Measurements from ENCODE around the gene MTMR10.

DNA sequence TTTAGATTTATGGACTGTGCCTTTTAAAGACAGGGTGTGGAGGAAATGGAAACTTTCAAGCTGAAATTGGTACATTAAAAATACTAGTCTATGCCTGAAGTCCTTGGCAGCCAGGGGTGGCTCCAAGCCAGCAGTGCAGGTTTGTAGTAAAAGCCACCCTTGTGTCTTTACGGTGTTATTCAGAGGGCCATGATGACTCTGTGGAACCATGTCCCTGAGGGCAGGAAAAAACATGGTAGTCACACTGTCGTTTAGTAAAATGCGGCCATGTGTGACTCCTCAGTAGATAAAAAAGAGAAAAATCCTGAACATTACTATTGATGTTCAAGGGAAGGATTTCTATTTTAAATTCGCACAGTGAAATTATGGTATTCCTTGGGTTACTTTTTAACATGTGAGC lies 85.1 kb downstream of the MTMR10 start:
- TF ChIP-seq, protein P1, sequence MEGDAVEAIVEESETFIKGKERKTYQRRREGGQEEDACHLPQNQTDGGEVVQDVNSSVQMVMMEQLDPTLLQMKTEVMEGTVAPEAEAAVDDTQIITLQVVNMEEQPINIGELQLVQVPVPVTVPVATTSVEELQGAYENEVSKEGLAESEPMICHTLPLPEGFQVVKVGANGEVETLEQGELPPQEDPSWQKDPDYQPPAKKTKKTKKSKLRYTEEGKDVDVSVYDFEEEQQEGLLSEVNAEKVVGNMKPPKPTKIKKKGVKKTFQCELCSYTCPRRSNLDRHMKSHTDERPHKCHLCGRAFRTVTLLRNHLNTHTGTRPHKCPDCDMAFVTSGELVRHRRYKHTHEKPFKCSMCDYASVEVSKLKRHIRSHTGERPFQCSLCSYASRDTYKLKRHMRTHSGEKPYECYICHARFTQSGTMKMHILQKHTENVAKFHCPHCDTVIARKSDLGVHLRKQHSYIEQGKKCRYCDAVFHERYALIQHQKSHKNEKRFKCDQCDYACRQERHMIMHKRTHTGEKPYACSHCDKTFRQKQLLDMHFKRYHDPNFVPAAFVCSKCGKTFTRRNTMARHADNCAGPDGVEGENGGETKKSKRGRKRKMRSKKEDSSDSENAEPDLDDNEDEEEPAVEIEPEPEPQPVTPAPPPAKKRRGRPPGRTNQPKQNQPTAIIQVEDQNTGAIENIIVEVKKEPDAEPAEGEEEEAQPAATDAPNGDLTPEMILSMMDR (IDR thresholded peaks at IDR 0.05), result no peak
- TF ChIP-seq EP300 (IDR thresholded peaks at IDR 0.05) (no peak), POLR2A (IDR thresholded peaks at IDR 0.05) (no peak)

Measured in ovary (tissue), 3 donors.